Dermis blood vessel endothelial cell (primary cell): Measurements from ENCODE around the gene ANKRD11. TPM values are rescaled to one million over a fixed set of nuclear protein-coding genes. Genes with fewer than 3 reads are reported as not detected.

ENCODE experiments used
- total RNA-seq: library from RNA; depleted of rRNA; stranded (reverse); fragments of >200 nt; gene quantifications from 2 replicates; pipeline ENCODE4 v1.2.3, GENCODE V29; 2014

The ANKRD11 gene
- total RNA-seq, 1 donor from 2014 or later, result 55.5 TPM

Other genes starting within 250 kb of the ANKRD11 start
- gene SPG7, start 17.8 kb upstream of the ANKRD11 start, total RNA-seq, result 145 and 170 TPM in 2 replicates
- gene RPL13, start 70.1 kb upstream of the ANKRD11 start, total RNA-seq, result 1,818 and 3,550 TPM in 2 replicates
- 0.85 and 2.6 TPM in 2 replicates for gene CPNE7, start 85.2 kb upstream of the ANKRD11 start, total RNA-seq
- 1.0 and 2.7 TPM in 2 replicates for gene DPEP1, start 123.1 kb upstream of the ANKRD11 start, total RNA-seq
- 117 and 139 TPM in 2 replicates for gene CHMP1A, start 167.1 kb upstream of the ANKRD11 start, total RNA-seq
- gene SPATA33, start 167.3 kb upstream of the ANKRD11 start, total RNA-seq, result 2.0 and 4.1 TPM in 2 replicates
- gene CDK10, start 196.1 kb upstream of the ANKRD11 start, total RNA-seq, result 48.2 and 71.1 TPM in 2 replicates
- gene SPATA2L, start 211.1 kb upstream of the ANKRD11 start, total RNA-seq, result 19.1 and 36.6 TPM in 2 replicates
- 5.8 and 7.3 TPM in 2 replicates for gene VPS9D1, start 230.3 kb upstream of the ANKRD11 start, total RNA-seq
- 27.4 and 44.2 TPM in 2 replicates for gene ZNF276, start 231.0 kb upstream of the ANKRD11 start, total RNA-seq